Epithelial cell of prostate (primary cell): ENCODE results near the gene FBXO7.
"Not testable (repeated sequence)": the region's sequence is repeated elsewhere in the genome, so short reads cannot be mapped to it uniquely, and the experiment has no call there.

ENCODE experiments used
- DNase-seq: peaks from one replicate; pipeline ENCODE4 v3.0.0-alpha.2; 2011; ENCODE audit warnings: low read depth, low spot score
- H3K27ac ChIP-seq: fragments of 450-650 bp; 2 replicates; pipeline ENCODE4 v1.5.1; 2017; ENCODE audit warnings: mild to moderate bottlenecking

FBXO7 gene

DNA sequence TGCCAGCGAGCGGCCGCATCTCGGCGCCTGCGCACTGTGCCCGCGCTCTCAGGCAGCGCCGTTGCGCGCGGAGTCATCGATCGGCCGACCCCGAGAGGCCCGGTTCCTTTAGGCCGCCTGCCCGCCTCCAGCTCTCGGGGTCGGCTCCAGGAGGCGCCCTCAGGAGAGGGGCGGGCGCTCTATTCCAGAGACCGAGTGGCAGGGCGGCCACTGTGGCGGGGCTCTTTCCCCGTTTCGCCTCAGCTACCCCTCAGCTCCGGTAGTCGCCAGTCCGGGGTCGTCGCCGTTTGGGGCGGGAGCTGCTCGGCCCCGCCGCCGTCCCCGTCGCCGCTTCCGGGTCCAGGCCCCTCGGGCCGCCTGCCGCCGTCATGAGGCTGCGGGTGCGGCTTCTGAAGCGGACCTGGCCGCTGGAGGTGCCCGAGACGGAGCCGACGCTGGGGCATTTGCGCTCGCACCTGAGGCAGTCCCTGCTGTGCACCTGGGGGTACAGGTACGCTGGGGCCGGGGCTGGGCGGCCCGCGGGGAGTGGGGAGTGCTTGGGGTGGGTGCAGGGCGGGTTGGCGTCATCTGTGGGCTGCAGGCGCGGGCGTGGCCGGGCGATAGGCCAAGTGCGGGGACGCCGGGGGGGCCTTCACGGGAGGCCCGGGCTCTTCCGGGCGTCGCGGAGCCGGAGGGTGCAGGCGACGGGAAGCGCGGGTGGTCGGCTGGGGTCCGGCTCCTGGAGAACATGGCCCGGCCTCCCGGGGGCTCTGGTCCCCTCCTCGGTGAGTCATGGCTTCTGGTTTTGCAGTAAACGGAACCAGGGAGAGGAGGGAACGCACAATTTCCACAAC is at the start of gene FBXO7:
FBXO7 (plus strand) TSS at position 177 of the 833 bp plus-strand sequence; CDS start at position 369, 192 bp downstream.
- peak; percentile 43 for DNase-seq
- H3K27ac ChIP-seq: peak within 1 kb of the TSS; percentile 92

GRCh38 chr22:32426881-32427280 is 47.7 kb upstream of the FBXO7 start:
- DNase-seq: no peak
- no peak overlapping the region for H3K27ac ChIP-seq

DNA sequence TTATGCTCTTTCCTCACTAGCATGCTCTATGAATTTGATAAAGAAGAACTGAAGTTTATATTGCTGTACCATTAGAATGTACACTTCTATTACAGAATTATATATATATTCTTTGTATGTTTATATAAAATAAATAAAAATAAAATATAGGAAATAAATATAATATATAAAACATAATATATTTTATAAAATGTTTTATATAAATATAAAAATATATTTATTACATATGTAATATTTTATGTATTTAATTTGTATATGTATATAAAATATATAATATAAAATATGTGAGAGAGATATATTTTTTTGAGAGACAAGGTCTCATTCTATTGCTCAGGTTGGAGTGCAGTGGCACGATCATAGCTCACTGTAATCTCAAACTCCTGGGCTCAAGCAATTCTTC is 44.3 kb upstream of the FBXO7 start:
- H3K27ac ChIP-seq: no peak overlapping the region
- no peak for DNase-seq

GRCh38 chr22:32444068-32444467 is 30.5 kb upstream of the FBXO7 start:
- no peak for DNase-seq
- no peak overlapping the region for H3K27ac ChIP-seq

DNA sequence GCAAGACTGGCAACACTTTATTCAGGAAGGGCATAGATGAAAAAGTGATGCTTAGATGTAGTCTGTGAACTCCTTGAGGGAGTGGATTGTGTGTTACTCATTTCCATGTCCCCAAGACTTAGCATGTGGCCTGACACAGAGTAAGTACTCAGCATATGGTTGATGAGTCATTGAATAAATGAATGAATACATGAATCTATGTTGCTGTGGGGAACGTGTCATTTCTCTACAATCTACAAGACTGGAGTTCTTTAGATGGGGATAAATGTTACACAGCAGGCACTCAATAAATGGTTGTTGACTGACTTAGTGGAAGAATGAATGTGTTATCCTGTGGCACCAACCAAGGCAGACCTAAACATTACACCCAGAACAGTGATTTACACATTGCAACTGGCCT is 28.3 kb upstream of the FBXO7 start:
- DNase-seq: no peak
- H3K27ac ChIP-seq: no peak overlapping the region

DNA sequence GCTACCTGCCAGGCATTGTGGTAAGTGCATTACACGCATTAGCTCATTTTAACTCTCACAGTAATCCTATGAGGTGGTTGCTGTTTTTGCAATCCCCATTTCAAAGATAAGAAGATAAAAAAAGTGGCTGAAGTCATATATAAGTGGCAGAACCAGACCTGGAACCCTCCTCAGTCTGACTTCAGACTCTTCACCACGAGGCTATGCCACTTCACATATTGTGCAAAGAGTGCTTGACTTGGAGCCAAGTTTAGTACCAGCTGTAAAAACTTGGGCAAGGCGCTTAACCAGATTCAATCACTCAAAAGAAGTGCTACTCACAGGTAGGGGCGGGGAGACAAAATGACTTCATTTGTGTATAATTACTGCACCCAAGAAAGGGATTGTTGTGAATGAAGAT is 25.6 kb upstream of the FBXO7 start:
- H3K27ac ChIP-seq: no peak overlapping the region
- peak; percentile 50 for DNase-seq

- DNase-seq: no peak
- H3K27ac ChIP-seq: no peak overlapping the region
These were observed 17.6 kb upstream of the FBXO7 start for GRCh38 chr22:32457031-32457430.

GRCh38 chr22:32462452-32462851 is 12.2 kb upstream of the FBXO7 start:
- no peak overlapping the region for H3K27ac ChIP-seq
- DNase-seq: no peak

- no peak overlapping the region for H3K27ac ChIP-seq
- no peak for DNase-seq
These were observed 8.9 kb upstream of the FBXO7 start for GRCh38 chr22:32465661-32466060.

GRCh38 chr22:32466496-32466895 is 8.1 kb upstream of the FBXO7 start:
- no peak for DNase-seq
- no peak overlapping the region for H3K27ac ChIP-seq

- no peak for DNase-seq
- H3K27ac ChIP-seq: no peak overlapping the region
These were observed 4.8 kb upstream of the FBXO7 start for GRCh38 chr22:32469799-32470212.

- peak overlapping the region; percentile 92 for H3K27ac ChIP-seq
These were observed 1.1 kb upstream of the FBXO7 start for GRCh38 chr22:32473388-32473952.

DNA sequence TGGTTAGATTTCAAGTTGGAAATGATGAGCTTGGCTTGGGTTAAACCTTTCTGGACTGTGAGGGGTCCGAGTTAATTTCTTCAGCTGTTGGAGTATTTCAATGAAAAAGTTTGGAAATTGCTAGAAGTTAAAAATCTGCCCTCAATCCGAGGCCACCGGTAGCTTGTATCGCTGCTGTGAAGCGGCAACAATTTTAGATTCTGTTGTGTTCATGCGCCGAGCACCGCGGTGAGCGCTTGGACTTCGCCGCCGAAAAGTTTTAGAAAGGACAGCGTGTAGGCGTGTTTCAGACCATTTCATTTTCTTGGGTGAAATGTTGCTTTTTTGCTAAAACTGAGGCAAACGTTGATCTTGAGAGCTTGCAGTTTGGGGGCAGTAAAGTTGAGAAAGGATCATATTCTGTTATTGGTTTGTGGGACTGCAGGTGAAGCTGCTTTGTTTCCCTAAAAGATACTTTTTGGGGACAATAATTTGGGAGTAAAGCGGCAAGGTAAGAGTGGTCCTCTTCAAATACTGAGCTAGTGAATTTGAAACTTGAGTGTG is 928 bp downstream of the FBXO7 start:
- H3K27ac ChIP-seq: peak overlapping the region; percentile 92
- no peak for DNase-seq

More at GRCh38 chr22:32473388-32473952, 1.1 kb upstream of the FBXO7 start:
- DNase-seq: no peak

DNA sequence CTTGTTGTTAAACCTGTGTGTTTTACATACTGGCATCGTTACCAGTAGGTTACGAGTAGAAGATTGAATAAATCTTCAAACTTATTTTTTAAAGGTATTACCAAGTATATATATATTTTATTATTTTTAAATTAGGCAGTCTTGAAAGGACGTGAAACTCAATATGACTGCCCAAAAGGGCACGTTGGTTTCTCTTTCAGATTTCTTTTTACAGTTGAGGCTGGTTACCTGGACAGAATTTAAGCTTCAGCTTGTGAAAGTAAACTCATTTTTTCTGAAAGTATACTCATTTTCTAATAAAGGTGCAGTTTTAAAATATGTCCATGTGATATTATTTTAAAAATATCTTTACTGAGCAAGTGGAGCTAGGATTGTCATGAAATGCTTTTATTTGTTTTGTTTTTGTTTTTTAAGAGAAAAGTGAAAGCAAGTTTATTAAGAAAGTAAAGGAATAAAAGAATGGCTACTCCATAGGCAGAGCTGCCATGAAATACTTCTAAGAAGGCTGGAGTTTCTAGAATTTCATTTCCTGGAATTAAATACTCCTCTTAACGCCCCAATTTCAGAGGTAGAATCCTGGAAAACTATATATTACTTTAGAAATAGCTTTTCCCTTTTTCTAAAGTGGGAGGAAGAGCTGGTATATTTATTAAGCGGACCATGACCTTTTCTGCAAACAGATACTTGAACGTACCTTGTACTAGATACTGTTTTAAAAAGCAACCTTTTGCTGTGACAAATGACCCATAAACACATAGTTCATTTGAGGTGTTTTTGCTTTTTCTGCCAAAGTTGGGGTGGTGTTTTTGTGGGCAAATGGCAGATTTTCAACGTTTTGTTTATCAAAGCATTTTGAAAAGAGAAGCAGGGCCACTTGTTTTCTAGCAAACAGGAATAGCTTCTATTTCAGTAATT is 1.9 kb downstream of the FBXO7 start:
- no peak for DNase-seq
- H3K27ac ChIP-seq: peak overlapping the region; percentile 92

GRCh38 chr22:32477596-32477995 is 3.0 kb downstream of the FBXO7 start:
- DNase-seq: no peak
- no peak overlapping the region for H3K27ac ChIP-seq

DNA sequence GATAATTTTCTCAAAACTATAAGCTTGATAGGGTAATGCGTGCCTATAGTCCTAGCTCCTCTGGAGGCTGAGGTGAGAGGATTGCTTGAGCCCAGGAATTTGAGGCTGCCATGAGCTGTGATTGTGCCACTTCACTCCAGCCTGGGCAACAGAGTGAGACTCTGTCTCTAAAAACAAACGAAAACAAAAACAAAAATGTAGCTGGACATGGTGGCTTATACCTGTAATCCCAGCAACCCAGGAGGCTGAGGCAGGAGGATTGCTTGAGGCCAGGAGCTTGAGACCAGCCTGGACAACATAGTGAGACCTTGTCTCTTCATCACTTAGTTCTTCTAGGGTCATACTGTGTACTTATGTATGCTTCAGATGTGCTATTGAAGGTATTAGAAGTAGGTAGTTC is 3.9 kb downstream of the FBXO7 start:
- H3K27ac ChIP-seq: not testable (repeated sequence)

GRCh38 chr22:32478994-32479393 is 4.4 kb downstream of the FBXO7 start:
- DNase-seq: no peak
- H3K27ac ChIP-seq: no peak overlapping the region

More for the DNA sequence above, 3.9 kb downstream of the FBXO7 start:
- DNase-seq: not testable (repeated sequence)

- H3K27ac ChIP-seq: no peak overlapping the region
- DNase-seq: no peak
These were observed 5.6 kb downstream of the FBXO7 start for GRCh38 chr22:32480238-32480637.

GRCh38 chr22:32482708-32483107 is 8.1 kb downstream of the FBXO7 start:
- no peak overlapping the region for H3K27ac ChIP-seq
- peak; percentile 20 for DNase-seq

GRCh38 chr22:32486656-32487390 is 12.2 kb downstream of the FBXO7 start:
- no peak overlapping the region for H3K27ac ChIP-seq
- DNase-seq: no peak
